HEK293 (cell line): Measurements from ENCODE around the gene CCNYL1.

ENCODE experiments used
- ATF2 ChIP-seq: fragments of 450-650 bp; formaldehyde crosslinking; IDR thresholded peaks from 2 replicates; pipeline ENCODE4 v1.5.1; 2016; ENCODE audit warnings: missing biosample characterization, missing genetic modification characterization, low read depth
- HOXA7 ChIP-seq: sonication (generic); formaldehyde crosslinking; IDR thresholded peaks from 2 replicates; pipeline ENCODE4 v1.8.1; 2022; ENCODE audit warnings: missing genetic modification reagents, borderline replicate concordance
- KLF1 ChIP-seq: fragments of 450-650 bp; formaldehyde crosslinking; IDR thresholded peaks from 2 replicates; pipeline ENCODE4 v1.5.1; 2016; ENCODE audit warnings: missing biosample characterization, missing genetic modification characterization
- KLF8 ChIP-seq: fragments of 450-650 bp; formaldehyde crosslinking; IDR thresholded peaks from 2 replicates; pipeline ENCODE4 v1.5.1; 2016; ENCODE audit warnings: missing biosample characterization, missing genetic modification characterization
- PATZ1 ChIP-seq: fragments of 450-650 bp; formaldehyde crosslinking; IDR thresholded peaks from 2 replicates; pipeline ENCODE4 v1.5.1; 2016; ENCODE audit warnings: missing biosample characterization, missing genetic modification characterization
- PRDM10 ChIP-seq: fragments of 450-650 bp; formaldehyde crosslinking; IDR thresholded peaks from 2 replicates; pipeline ENCODE4 v1.5.1; 2016; ENCODE audit warnings: missing biosample characterization, missing genetic modification characterization
- RBAK ChIP-seq: fragments of 450-650 bp; formaldehyde crosslinking; IDR thresholded peaks from 2 replicates; pipeline ENCODE4 v1.5.1; 2016; ENCODE audit warnings: missing biosample characterization, missing genetic modification characterization
- SCRT1 ChIP-seq: fragments of 450-650 bp; formaldehyde crosslinking; IDR thresholded peaks from 2 replicates; pipeline ENCODE4 v1.5.1; 2016; ENCODE audit warnings: missing biosample characterization, missing genetic modification characterization, borderline replicate concordance
- SCRT2 ChIP-seq: fragments of 450-650 bp; formaldehyde crosslinking; IDR thresholded peaks from 2 replicates; pipeline ENCODE4 v1.5.1; 2016; ENCODE audit warnings: missing biosample characterization, missing genetic modification characterization
- SP7 ChIP-seq: fragments of 450-650 bp; formaldehyde crosslinking; IDR thresholded peaks from 2 replicates; pipeline ENCODE4 v1.5.1; 2016; ENCODE audit warnings: missing biosample characterization, missing genetic modification characterization
- ZBTB1 ChIP-seq: fragments of 450-650 bp; formaldehyde crosslinking; IDR thresholded peaks from 2 replicates; pipeline ENCODE4 v1.5.1; 2016; ENCODE audit warnings: missing biosample characterization, missing genetic modification characterization
- ZBTB17 ChIP-seq: fragments of 450-650 bp; formaldehyde crosslinking; IDR thresholded peaks from 2 replicates; pipeline ENCODE4 v1.5.1; 2016; ENCODE audit warnings: missing biosample characterization, missing genetic modification characterization
- ZBTB26 ChIP-seq: fragments of 450-650 bp; formaldehyde crosslinking; optimal IDR thresholded peaks from 2 replicates; pipeline ENCODE3; 2016; ENCODE audit warnings: missing biosample characterization, mild to moderate bottlenecking, missing genetic modification characterization
- ZBTB48 ChIP-seq: fragments of 450-650 bp; formaldehyde crosslinking; IDR thresholded peaks from 2 replicates; pipeline ENCODE4 v1.5.1; 2016; ENCODE audit warnings: missing biosample characterization, missing genetic modification characterization
- ZBTB7A ChIP-seq: fragments of 450-650 bp; formaldehyde crosslinking; IDR thresholded peaks from 2 replicates; pipeline ENCODE4 v1.5.1; 2016; ENCODE audit warnings: low read depth, missing biosample characterization, missing genetic modification characterization
- ZNF133 ChIP-seq: fragments of 450-650 bp; formaldehyde crosslinking; IDR thresholded peaks from 2 replicates; pipeline ENCODE4 v1.5.1; 2016; ENCODE audit warnings: missing biosample characterization, missing genetic modification characterization
- ZNF239 ChIP-seq: fragments of 450-650 bp; formaldehyde crosslinking; IDR thresholded peaks from 2 replicates; pipeline ENCODE4 v1.5.1; 2016; ENCODE audit warnings: missing biosample characterization, missing genetic modification characterization
- ZNF26 ChIP-seq: fragments of 450-650 bp; formaldehyde crosslinking; IDR thresholded peaks from 2 replicates; pipeline ENCODE4 v1.5.1; 2016; ENCODE audit warnings: missing biosample characterization, missing genetic modification characterization
- ZNF280D ChIP-seq: fragments of 450-650 bp; formaldehyde crosslinking; IDR thresholded peaks from 2 replicates; pipeline ENCODE4 v1.5.1; 2016; ENCODE audit warnings: missing biosample characterization, missing genetic modification characterization
- ZNF292 ChIP-seq: fragments of 450-650 bp; formaldehyde crosslinking; IDR thresholded peaks from 2 replicates; pipeline ENCODE4 v1.5.1; 2016; ENCODE audit warnings: low read depth, missing biosample characterization, missing genetic modification characterization, borderline replicate concordance
- ZNF324 ChIP-seq: fragments of 450-650 bp; formaldehyde crosslinking; IDR thresholded peaks from 2 replicates; pipeline ENCODE4 v1.5.1; 2016; ENCODE audit warnings: missing biosample characterization, missing genetic modification characterization
- ZNF394 ChIP-seq: fragments of 450-650 bp; formaldehyde crosslinking; IDR thresholded peaks from 2 replicates; pipeline ENCODE4 v1.5.1; 2016; ENCODE audit warnings: missing biosample characterization, missing genetic modification characterization, mild to moderate bottlenecking, moderate library complexity, borderline replicate concordance
- ZNF596 ChIP-seq: fragments of 450-650 bp; IDR thresholded peaks from 2 replicates; pipeline ENCODE4 v1.5.0; 2018; ENCODE audit warnings: missing biosample characterization, mild to moderate bottlenecking, missing genetic modification characterization, moderate library complexity
- ZNF623 ChIP-seq: fragments of 450-650 bp; formaldehyde crosslinking; IDR thresholded peaks from 2 replicates; pipeline ENCODE4 v1.5.1; 2016; ENCODE audit warnings: missing biosample characterization, missing genetic modification characterization
- ZNF843 ChIP-seq: fragments of 450-650 bp; formaldehyde crosslinking; IDR thresholded peaks from 2 replicates; pipeline ENCODE4 v1.5.1; 2016; ENCODE audit warnings: missing biosample characterization, missing genetic modification characterization
- ZSCAN16 ChIP-seq: fragments of 450-650 bp; formaldehyde crosslinking; IDR thresholded peaks from 2 replicates; pipeline ENCODE4 v1.5.1; 2016; ENCODE audit warnings: missing biosample characterization, missing genetic modification characterization

Gene CCNYL1

GRCh38 chr2:207796585-207797350 is 85.3 kb downstream of the CCNYL1 start (continued):
- TF ChIP-seq ZNF280D (tag by site-specific recombination) = no peak
- 0 out of 2 replicates have a peak, but pooled peaks have one; percentile 46 for TF ChIP-seq ZNF394 (tag by site-specific recombination)
- TF ChIP-seq ZBTB26 = no peak
- no peak for TF ChIP-seq ZNF26
- peak; percentile 69; the same call in 1 of the 2 replicates for TF ChIP-seq ZSCAN16
- peak; percentile 89 for TF ChIP-seq SCRT2 (tag by site-specific recombination)
- no peak for TF ChIP-seq ZNF292 (tag by site-specific recombination)
- peak; percentile 74 for TF ChIP-seq SP7 (tag by site-specific recombination)
- TF ChIP-seq RBAK = no peak
- 0 out of 2 replicates have a peak, but pooled peaks have one; percentile 8 for TF ChIP-seq ZNF596 (tag by site-specific recombination)
- TF ChIP-seq SCRT1 = peak; percentile 67; the same call in 1 of the 2 replicates
- TF ChIP-seq ZNF843 (tag by site-specific recombination) = 0 out of 2 replicates have a peak, but pooled peaks have one; percentile 55
- peak; percentile 71 for TF ChIP-seq PRDM10
- TF ChIP-seq ZNF324 (tag by site-specific recombination) = peak; percentile 43; the same call in 1 of the 2 replicates
- no peak for TF ChIP-seq ATF2 (tag by site-specific recombination)
- TF ChIP-seq ZBTB48 (tag by site-specific recombination) = peak; percentile 33; the same call in 1 of the 2 replicates
- TF ChIP-seq ZNF623 (tag by site-specific recombination) = no peak
- peak; percentile 23; the same call in 1 of the 2 replicates for TF ChIP-seq ZNF133
- TF ChIP-seq ZBTB17 (tag by site-specific recombination) = peak; percentile 81
- TF ChIP-seq KLF8 (tag by site-specific recombination) = peak; percentile 37; the same call in 1 of the 2 replicates
- peak; percentile 47 for TF ChIP-seq PATZ1
- peak; percentile 31; the same call in 1 of the 2 replicates for TF ChIP-seq KLF1 (tag by site-specific recombination)
- no peak for TF ChIP-seq ZNF239 (tag by site-specific recombination)
- no peak for TF ChIP-seq HOXA7 (CRISPR knock-in tag)
- no peak for TF ChIP-seq ZBTB7A
- no peak for TF ChIP-seq ZBTB1 (tag by site-specific recombination)
